Adrenal gland (tissue), 5 donors: ENCODE results near the gene ST6GALNAC4.

Source experiments
- CTCF ChIP-seq, 6 experiments: fragments of 450-650 bp in 4 of 6; fragments of 200-600 bp in 2 of 6; sonication (generic) in 1 of 6; IDR thresholded peaks; 1 replicate in 5 of 6; 2 replicates in 1 of 6; pipeline versions ENCODE4 v1.5.1 to v1.8.0; 2016 to 2021; ENCODE audit warnings: antibody characterized with exemption in 6 of 6, mild to moderate bottlenecking in 2 of 6, moderate library complexity in 1 of 6
- POLR2A ChIP-seq, 2 donors: fragments of 450-650 bp; IDR thresholded peaks; one replicate each; pipeline ENCODE4 v1.6.1; 2017; ENCODE audit warnings: antibody characterized with exemption in 2 of 2, mild to moderate bottlenecking in 2 of 2, moderate library complexity in 1 of 2
- donor health status: DM: no; HTN: no; CAD: no.

GRCh38 chr9:127937388-127938297 is 20.8 kb upstream of the ST6GALNAC4 start, which contains the start of gene DPM2:
- peak in 1 of 2 donors; percentile 24 for TF ChIP-seq POLR2A (IDR thresholded peaks at IDR 0.05)
- no peak for TF ChIP-seq CTCF (IDR thresholded peaks at IDR 0.05)
